ENCODE measurements around the gene PIP4K2C. TPM values are rescaled to one million over a fixed set of nuclear protein-coding genes. Genes with fewer than 3 reads are reported as not detected.

The PIP4K2C gene
- total RNA-seq, 1 donor from 2014 or later, result 31.0 TPM

DNA sequence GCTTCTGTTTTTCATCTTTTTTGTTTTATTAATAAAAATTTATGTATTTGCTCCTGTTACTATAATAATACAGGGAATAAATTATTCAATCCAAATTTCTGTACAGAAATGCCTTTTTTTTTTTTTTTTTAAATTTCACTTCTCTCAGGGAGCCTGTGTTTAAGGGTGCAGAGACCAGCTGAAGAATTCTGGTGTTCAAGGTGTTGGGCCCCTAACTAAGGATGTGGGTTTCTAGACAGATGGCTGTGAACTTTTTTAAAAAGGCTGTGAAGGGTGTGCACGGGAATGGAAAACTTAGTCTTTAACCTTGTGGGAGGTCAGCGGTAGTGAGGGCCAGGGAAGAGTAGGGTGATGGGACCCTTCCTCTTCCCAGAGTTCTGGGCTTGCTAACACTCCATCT, 12.3 kb downstream of the PIP4K2C start:
- no peak for ATAC-seq
- TF ChIP-seq, protein P1, sequence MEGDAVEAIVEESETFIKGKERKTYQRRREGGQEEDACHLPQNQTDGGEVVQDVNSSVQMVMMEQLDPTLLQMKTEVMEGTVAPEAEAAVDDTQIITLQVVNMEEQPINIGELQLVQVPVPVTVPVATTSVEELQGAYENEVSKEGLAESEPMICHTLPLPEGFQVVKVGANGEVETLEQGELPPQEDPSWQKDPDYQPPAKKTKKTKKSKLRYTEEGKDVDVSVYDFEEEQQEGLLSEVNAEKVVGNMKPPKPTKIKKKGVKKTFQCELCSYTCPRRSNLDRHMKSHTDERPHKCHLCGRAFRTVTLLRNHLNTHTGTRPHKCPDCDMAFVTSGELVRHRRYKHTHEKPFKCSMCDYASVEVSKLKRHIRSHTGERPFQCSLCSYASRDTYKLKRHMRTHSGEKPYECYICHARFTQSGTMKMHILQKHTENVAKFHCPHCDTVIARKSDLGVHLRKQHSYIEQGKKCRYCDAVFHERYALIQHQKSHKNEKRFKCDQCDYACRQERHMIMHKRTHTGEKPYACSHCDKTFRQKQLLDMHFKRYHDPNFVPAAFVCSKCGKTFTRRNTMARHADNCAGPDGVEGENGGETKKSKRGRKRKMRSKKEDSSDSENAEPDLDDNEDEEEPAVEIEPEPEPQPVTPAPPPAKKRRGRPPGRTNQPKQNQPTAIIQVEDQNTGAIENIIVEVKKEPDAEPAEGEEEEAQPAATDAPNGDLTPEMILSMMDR (IDR thresholded peaks at IDR 0.05), result no peak
- peak overlapping the region; percentile 89 for H3K27ac ChIP-seq

GRCh38 chr12:57603815-57604453, 12.9 kb downstream of the PIP4K2C start:
- DNase-seq (no peak), ATAC-seq (peak; percentile 44)
- H3K9me3 ChIP-seq, result no peaks in the 10 kb centered on the region
- TF ChIP-seq, protein P1 (IDR thresholded peaks at IDR 0.05), result no peak
- H3K4me1 ChIP-seq, result peaks cover 16% of the 10 kb centered on the region
- peak overlapping the region; percentile 58 for H3K4me3 ChIP-seq
- intact Hi-C loops (cut with DNase I), result no loop called here
- H3K27ac ChIP-seq, result peak overlapping the region; percentile 89
- no peaks in the 10 kb centered on the region for H3K27me3 ChIP-seq
- H3K36me3 ChIP-seq, result peaks cover 31% of the 10 kb centered on the region

More for the DNA sequence above, 12.3 kb downstream of the PIP4K2C start:
- H3K36me3 ChIP-seq, result peaks cover 31% of the 10 kb centered on the region
- H3K9me3 ChIP-seq, result no peaks in the 10 kb centered on the region
- H3K27me3 ChIP-seq, result no peaks in the 10 kb centered on the region
- peaks cover 16% of the 10 kb centered on the region for H3K4me1 ChIP-seq
- intact Hi-C loops (cut with DNase I), result no loop called here
- no peak overlapping the region for H3K4me3 ChIP-seq
- DNase-seq, result no peak

GRCh38 chr12:57604454-57604991, 13.5 kb downstream of the PIP4K2C start, which contains the start of gene DTX3:
TSS of gene DTX3 (plus strand) at chr12:57604824. CDS start at chr12:57606518, 1,694 bp downstream.
- H3K27me3 ChIP-seq, result no peaks in the 10 kb centered on the region
- intact Hi-C loops (cut with DNase I), result no loop called here
- TF ChIP-seq, protein P1 (IDR thresholded peaks at IDR 0.05), result no peak
- DNase-seq, result no peak
- peaks cover 16% of the 10 kb centered on the region for H3K4me1 ChIP-seq
- peak; percentile 49 for ATAC-seq
- peak within 1 kb of the TSS; percentile 58 for H3K4me3 ChIP-seq
- H3K27ac ChIP-seq, result peak within 1 kb of the TSS; percentile 89
- H3K9me3 ChIP-seq, result no peaks in the 10 kb centered on the region
- H3K36me3 ChIP-seq, result peaks cover 30% of the 10 kb centered on the region

DNA sequence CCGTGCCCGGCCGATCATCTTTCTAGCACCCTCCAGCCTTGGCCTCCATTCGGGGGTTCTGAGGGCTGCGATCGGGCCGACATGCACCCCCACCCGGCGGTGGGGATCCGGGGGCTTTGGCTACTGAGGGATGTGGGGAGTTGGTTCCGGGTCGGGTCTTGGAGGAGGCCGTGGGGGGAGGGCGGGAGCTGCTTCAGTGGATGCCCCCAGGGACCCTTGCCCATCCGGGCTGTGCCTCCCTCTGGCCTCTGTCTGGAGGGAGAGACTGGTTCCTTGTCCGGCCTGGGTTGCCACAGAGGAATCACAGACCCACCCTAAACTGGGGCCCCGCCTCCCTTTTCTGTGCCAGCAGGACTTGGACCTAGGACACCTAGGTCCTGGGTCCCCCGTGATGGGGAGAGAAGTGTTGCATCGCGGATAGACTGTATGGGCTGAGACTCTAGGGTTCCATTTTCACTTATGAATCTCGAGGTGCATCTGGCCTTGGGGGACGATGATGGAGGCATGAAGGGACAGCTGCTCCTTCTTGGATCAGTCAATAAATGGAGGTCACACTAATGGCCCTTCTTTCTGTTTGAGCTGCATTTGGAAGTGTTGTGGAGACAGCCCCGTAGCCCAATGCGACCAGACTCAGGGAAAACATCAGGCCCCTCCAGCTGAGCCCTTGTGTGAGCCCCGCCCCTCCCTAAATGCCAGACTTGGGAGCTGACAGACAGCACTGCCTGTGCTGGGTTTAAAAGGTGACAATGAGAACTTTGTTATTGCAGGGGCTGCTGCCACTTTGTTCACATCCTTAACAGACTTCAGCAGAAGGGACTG, 14.2 kb downstream of the PIP4K2C start:
- peaks cover 23% of the 10 kb centered on the region for H3K36me3 ChIP-seq
- ATAC-seq (peak; percentile 32), DNase-seq (no peak)
- peak overlapping the region; percentile 89 for H3K27ac ChIP-seq
- peak overlapping the region; percentile 58 for H3K4me3 ChIP-seq
- intact Hi-C loops (cut with DNase I), result no loop called here
- TF ChIP-seq, protein P1 (IDR thresholded peaks at IDR 0.05), result no peak
- H3K9me3 ChIP-seq, result no peaks in the 10 kb centered on the region
- H3K4me1 ChIP-seq, result peaks cover 16% of the 10 kb centered on the region
- no peaks in the 10 kb centered on the region for H3K27me3 ChIP-seq

DNA sequence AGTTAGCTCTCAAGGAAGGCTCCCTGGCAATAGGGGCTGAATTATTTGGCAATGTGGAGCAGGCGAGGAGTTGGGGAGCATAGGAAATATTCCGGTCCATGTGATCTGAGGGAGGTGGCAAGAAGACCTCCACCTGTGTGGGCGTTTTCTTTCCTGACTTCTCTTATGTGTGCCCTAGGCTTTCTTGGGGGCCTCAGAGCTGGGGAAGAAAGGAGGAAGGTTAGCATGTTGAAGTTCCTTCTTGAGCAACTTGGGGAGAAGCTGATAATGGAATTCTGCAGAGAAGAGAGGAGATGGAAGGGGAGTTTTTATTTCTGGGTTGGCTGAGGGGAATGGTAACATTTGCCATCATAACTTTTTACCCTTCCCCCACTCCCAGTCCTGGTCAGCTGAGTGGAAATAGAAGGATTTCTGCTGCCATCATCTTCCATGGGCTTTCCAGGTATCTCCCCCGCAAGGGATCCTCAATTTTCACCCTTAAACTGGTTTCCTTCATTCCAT, 14.9 kb downstream of the PIP4K2C start:
- intact Hi-C loops (cut with DNase I), result no loop called here
- H3K4me3 ChIP-seq, result peak overlapping the region; percentile 58
- ATAC-seq, result no peak
- peaks cover 17% of the 10 kb centered on the region for H3K36me3 ChIP-seq
- H3K27ac ChIP-seq, result no peak overlapping the region
- H3K4me1 ChIP-seq, result peaks cover 19% of the 10 kb centered on the region
- no peak for DNase-seq
- no peaks in the 10 kb centered on the region for H3K9me3 ChIP-seq
- no peaks in the 10 kb centered on the region for H3K27me3 ChIP-seq
- TF ChIP-seq, protein P1 (IDR thresholded peaks at IDR 0.05), result no peak
